Esophagus muscularis mucosa (tissue), 3 donors: Measurements from ENCODE around the gene DUSP16.

ENCODE experiments used
- CTCF ChIP-seq, 3 experiments: fragments of 200-600 bp in 2 of 3; fragments of 450-650 bp in 1 of 3; sonication (generic) in 2 of 3; IDR thresholded peaks; one replicate each; pipeline ENCODE4 v1.5.1; 2017 to 2019; ENCODE audit warnings: antibody characterized with exemption in 3 of 3, mild to moderate bottlenecking in 2 of 3, moderate library complexity in 1 of 3
- POLR2A ChIP-seq: fragments of 450-650 bp; IDR thresholded peaks from one replicate; pipeline ENCODE4 v1.6.1; 2017; ENCODE audit warnings: antibody characterized with exemption, moderate library complexity, mild to moderate bottlenecking, low read depth

- TF ChIP-seq CTCF (IDR thresholded peaks at IDR 0.05) (no peak), POLR2A (no peak)
Measured at GRCh38 chr12:12501121-12501520, 61.5 kb downstream of the DUSP16 start.
